ENCODE results near the gene NTN4.
"Not testable (repeated sequence)": the region's sequence is repeated elsewhere in the genome, so short reads cannot be mapped to it uniquely, and the experiment has no call there.

Gene NTN4

DNA sequence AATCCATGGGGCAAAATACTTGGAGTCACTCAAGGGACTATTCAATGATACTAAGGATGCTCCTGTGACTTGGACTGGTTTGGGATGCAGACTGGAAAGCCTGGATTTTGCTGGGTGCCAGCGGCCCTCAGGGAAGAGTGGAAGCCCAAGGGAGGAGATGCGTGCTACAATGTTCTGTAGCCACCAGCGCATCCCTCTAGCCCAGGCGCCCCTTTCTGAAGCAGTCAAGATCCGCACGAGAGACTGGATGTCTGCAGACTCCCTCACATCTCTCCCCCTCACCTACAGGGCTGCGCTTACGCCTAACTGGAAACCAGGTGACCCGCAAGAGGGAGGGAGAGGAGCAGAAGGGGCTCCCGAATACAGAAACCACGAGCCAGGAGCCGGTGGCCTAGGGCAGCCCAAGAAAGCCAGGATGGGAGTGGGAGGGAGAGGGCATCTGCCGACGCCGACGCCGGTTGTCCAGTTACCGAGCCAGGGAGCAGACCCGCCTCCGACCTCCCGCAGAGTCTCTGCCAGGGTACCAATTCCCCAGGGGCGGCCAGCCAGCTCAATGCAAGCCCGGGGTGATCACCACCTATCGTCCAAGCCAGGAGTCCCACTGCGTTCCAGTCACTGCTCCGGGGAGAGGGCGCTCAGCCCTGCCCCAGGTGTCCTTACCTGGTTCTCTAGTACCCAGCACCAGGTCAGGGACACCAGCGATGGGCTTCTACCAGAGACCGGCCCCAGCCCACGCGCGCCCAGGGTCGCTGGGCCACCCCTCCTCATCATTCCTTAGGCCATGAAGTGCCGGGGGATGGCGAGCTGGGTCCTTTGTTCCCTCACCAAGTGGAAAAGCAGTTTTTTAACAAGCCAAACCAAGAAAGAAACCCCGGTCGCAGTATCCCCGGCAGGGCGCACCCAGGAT is 1.2 kb downstream of the NTN4 start:
- no peak for TF ChIP-seq POLR2A (IDR thresholded peaks at IDR 0.05; ENCODE audit: low read depth, low read length)
- no peak for TF ChIP-seq TAF1 (IDR thresholded peaks at IDR 0.05; ENCODE audit: borderline replicate concordance, low read depth, low read length)
- TF ChIP-seq POLR2AphosphoS5 (IDR thresholded peaks at IDR 0.05; ENCODE audit: low read depth, low read length) = no peak
- FAIRE-seq (no peak), DNase-seq (ENCODE audit: insufficient read length) (no peak)

DNA sequence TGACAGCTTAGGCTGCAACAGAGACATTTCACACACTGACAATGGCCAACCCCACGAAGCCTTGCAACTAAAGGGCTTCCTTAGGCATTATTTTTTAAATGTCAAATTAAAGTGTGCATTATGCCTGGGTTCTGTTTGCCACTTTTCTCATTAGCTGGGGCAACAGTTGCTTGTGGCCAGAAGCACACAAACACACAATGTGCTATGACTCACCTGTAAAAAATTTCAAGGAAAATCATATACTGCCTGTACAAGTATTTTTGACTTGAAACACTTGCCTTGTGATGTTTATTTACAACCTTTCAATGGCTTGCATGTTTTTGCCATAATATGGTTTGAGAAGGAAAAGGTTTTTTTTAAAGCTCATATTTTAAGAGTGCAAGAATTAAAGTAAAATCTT is 1.9 kb downstream of the NTN4 start:
- DNase-seq (ENCODE audit: insufficient read length) = no peak
- FAIRE-seq = no peak
- TF ChIP-seq POLR2A (IDR thresholded peaks at IDR 0.05; ENCODE audit: low read depth, low read length) (no peak), POLR2AphosphoS5 (IDR thresholded peaks at IDR 0.05; ENCODE audit: low read depth, low read length) (no peak), TAF1 (IDR thresholded peaks at IDR 0.05; ENCODE audit: borderline replicate concordance, low read depth, low read length) (no peak)

DNA sequence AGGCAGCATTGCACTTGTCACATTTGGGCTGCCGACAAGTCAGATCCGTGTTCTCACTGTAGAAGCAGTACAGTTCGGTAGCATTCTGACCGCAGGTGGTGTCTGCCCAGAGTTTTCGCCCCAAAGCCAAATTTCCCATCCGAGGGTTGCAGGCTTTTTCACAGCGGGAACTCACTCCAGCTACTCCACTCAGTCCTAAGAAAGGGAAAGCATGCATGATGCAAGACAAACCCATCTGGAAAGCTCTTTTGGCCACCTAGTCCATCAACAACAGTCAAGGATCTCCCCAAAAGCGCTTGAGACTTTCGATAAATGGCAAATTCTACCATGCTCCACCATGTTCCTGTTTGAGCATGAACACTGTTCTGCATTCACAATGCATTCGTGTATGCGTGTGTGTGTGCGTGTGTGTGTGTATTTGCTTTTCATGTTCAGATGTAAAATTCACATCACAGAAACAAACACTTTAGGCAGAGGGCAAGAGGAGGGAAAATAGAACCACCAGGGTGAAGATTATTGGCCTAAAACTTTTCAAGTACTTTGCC is 3.2 kb downstream of the NTN4 start:
- DNase-seq (ENCODE audit: insufficient read length) (no peak), FAIRE-seq (no peak)
- TF ChIP-seq POLR2AphosphoS5 (IDR thresholded peaks at IDR 0.05; ENCODE audit: low read depth, low read length) = no peak

DNA sequence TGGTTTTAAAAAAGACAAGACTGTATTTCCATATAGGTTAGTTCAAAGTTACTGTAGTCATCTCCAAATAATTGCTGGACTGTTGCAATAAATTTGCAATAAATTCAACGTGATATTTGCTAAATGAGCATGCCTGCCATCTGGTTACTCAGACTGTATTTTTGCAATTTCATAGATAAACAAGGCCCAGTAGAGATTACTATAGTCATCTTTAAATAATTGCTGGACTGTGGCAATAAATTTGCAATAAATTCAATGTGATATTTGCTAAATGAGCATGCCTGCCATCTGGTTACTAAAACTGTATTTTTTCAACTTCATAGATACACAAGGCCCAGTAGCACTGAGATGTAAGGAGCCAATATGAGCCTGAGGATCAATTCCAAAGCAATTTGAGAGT is 5.6 kb downstream of the NTN4 start:
- DNase-seq (ENCODE audit: insufficient read length) (no peak), FAIRE-seq (no peak)
- no peak for TF ChIP-seq POLR2A (IDR thresholded peaks at IDR 0.05; ENCODE audit: low read depth, low read length)
- TF ChIP-seq POLR2AphosphoS5 (IDR thresholded peaks at IDR 0.05; ENCODE audit: low read depth, low read length) = no peak
- no peak for TF ChIP-seq TAF1 (IDR thresholded peaks at IDR 0.05; ENCODE audit: borderline replicate concordance, low read depth, low read length)

DNA sequence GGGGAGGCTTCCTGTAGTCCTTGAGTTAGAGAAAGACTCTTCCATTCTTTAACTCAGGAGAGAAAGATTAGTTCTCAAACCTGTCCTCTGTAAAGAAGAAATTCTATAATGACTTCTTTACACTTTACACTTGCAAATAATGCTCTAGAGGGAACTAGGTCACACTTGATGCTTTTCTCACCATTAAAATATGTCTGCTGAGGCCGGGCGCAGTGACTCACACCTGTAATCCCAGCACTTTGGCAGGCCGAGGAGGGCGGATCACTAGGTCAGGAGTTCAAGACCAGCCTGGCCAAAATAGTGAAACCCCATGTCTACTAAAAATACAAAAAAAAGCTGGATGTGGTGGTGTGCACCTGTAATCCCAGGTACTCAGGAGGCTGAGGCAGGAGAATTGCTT is 6.3 kb downstream of the NTN4 start:
- no peak for TF ChIP-seq POLR2AphosphoS5 (IDR thresholded peaks at IDR 0.05; ENCODE audit: low read depth, low read length)
- no peak for TF ChIP-seq POLR2A (IDR thresholded peaks at IDR 0.05; ENCODE audit: low read depth, low read length)
- TF ChIP-seq TAF1 (IDR thresholded peaks at IDR 0.05; ENCODE audit: borderline replicate concordance, low read depth, low read length) = no peak
- no peak for FAIRE-seq
- no peak for DNase-seq (ENCODE audit: insufficient read length)

DNA sequence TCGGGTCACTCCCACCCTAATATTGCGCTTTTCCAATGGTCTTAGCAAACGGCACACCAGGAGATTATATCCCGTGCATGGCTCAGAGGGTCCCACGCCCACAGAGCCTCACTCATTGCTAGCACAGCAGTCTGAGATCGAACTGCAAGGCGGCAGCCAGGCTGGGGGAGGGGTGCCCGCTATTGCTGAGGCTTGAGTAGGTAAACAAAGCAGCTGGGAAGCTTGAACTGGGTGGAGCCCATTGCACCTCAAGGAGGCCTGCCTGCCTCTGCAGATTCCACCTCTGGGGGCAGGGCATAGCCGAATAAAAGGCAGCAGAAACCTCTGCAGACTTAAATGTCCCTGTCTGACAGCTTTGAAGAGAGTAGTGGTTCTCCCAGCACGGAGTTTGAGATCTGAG is 15.1 kb downstream of the NTN4 start:
- DNase-seq (ENCODE audit: insufficient read length); FAIRE-seq: not testable (repeated sequence)

DNA sequence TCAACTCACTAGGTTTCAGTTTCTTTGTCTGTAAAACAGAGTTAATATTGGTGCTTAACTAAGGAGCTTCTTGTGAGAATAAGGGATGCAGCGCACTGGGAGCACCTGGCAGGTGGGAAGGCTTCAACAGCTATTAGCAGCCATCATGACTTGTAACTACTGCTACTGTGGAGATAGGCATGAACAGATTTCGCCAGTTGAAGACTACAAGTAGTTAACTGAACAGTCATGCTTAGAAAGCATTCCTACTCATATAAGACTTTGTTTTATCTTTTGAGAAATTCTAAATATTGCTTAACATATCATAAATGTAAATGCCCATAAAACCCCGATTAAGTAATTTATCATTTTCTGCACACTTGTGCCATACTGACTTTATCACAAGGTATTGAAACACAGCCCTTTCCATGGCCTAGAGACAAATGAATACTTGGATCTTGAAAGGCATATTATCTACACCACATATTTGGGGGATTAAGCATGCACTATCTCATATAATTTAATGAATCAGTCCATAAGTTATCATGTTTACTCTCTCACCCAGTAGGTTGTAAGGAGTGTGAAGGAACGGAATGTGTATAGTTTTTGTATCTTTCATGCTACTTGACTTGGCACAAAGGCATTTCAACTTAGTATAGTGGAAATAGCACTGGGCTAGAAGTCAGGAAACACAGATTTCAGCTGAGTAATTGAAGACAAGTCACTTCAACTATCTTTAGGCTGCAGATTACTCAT is 16.1 kb downstream of the NTN4 start:
- DNase-seq (ENCODE audit: insufficient read length) = no peak
- FAIRE-seq = no peak
- TF ChIP-seq POLR2A (IDR thresholded peaks at IDR 0.05; ENCODE audit: low read depth, low read length) = no peak
- no peak for TF ChIP-seq TAF1 (IDR thresholded peaks at IDR 0.05; ENCODE audit: borderline replicate concordance, low read depth, low read length)
- TF ChIP-seq POLR2AphosphoS5 (IDR thresholded peaks at IDR 0.05; ENCODE audit: low read depth, low read length) = no peak

DNA sequence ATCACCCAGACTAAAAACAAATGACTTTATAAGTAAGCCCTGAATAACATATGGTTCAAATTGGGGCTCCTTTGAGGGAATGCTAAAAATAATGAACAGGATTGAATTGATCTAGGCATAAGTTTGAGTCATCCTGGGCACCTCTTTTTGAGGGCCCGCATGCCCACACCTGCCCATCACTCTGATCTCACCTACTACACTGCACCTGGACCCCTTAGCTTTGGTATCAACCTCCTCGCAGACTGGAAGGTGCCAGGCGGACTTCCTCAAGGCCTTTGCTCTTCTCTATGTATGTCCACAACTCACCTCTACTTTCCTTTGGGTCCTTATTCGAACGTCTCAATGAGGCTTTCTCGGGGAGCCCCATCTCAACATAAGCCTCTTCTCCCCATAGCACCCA is 17.2 kb downstream of the NTN4 start:
- no peak for DNase-seq (ENCODE audit: insufficient read length)
- FAIRE-seq = no peak
- no peak for TF ChIP-seq POLR2AphosphoS5 (IDR thresholded peaks at IDR 0.05; ENCODE audit: low read depth, low read length)
- TF ChIP-seq POLR2A (IDR thresholded peaks at IDR 0.05; ENCODE audit: low read depth, low read length) = no peak
- TF ChIP-seq TAF1 (IDR thresholded peaks at IDR 0.05; ENCODE audit: borderline replicate concordance, low read depth, low read length) = no peak

DNA sequence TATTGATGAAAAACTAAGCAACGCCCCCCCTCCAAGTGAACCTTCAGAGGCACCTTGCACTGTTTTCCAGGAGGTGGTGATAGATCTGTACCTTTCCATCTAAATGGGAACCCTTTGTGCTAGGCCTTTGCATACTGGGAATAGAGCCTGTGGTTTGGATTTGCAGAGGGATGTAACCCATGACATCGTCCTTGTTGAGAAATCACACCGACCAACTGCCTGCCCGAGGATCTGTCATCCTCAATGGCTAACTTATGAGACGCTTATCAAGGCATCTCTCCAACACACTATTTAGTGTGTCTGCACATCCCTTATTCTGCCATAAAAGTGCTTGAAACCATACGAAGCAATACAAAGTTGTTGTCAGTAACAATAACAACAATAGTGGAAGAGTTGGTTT is 22.9 kb downstream of the NTN4 start:
- DNase-seq (ENCODE audit: insufficient read length) (no peak), FAIRE-seq (no peak)
- TF ChIP-seq TAF1 (IDR thresholded peaks at IDR 0.05; ENCODE audit: borderline replicate concordance, low read depth, low read length) (no peak), POLR2A (IDR thresholded peaks at IDR 0.05; ENCODE audit: low read depth, low read length) (no peak), POLR2AphosphoS5 (IDR thresholded peaks at IDR 0.05; ENCODE audit: low read depth, low read length) (no peak)

DNA sequence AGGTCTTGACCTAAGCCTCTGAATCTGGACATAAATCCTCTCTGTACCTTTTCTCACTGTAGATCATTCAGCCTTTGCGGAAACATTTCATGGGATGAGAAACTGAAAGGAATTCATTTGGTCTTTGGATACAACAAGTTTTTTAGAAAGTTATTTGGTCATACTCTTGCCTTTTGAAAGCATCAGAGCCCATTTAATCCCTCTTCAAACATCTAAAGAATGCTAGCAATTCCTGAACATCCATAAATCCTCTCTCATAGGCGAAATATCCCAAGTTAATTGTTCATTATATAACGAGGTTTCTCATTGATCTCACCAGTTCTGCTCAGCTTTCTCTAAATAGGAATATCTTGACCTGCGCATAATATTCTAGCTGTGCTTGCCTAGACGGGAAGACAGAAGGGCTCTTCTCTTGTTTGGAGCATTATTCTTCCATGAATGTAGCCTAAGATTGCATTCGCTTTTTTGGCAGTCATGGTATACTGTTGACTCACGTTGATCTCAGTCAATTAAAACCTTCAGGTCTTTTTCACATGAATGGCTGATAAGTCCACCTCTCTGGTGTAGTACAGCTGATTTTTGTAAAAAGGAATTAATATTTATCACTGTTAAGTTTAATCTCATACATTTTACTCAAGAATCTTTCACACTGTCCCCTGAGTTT is 24.1 kb downstream of the NTN4 start:
- no peak for TF ChIP-seq TAF1 (IDR thresholded peaks at IDR 0.05; ENCODE audit: borderline replicate concordance, low read depth, low read length)
- TF ChIP-seq POLR2A (IDR thresholded peaks at IDR 0.05; ENCODE audit: low read depth, low read length) = no peak
- no peak for TF ChIP-seq POLR2AphosphoS5 (IDR thresholded peaks at IDR 0.05; ENCODE audit: low read depth, low read length)
- no peak for FAIRE-seq

DNA sequence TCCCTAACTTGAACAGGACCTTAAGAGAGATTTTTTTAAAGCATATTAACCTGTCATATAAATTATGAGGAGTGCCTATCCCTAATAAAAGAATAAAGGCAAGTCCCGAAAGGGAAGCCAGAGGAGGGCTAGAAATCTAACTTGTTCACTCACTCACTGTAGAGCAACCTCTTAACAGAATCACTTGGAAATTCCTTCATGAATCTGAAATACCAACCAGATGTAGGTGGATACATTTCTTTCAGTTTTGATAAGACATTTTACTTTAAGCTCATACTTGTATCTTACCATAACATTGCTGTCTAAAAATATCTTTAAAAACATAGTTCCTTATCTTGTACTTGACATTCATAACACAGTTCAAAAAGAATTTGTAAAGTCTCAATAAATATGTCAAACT is 25.7 kb downstream of the NTN4 start:
- DNase-seq (ENCODE audit: insufficient read length) (no peak), FAIRE-seq (no peak)
- TF ChIP-seq TAF1 (IDR thresholded peaks at IDR 0.05; ENCODE audit: borderline replicate concordance, low read depth, low read length) (no peak), POLR2AphosphoS5 (IDR thresholded peaks at IDR 0.05; ENCODE audit: low read depth, low read length) (no peak), POLR2A (IDR thresholded peaks at IDR 0.05; ENCODE audit: low read depth, low read length) (no peak)

More for the DNA sequence above, 24.1 kb downstream of the NTN4 start:
- DNase-seq (ENCODE audit: insufficient read length) = no peak

All from GM12892 (cell line).